ENCODE results near the gene TMEM184A. TPM values are rescaled to one million over a fixed set of nuclear protein-coding genes. Genes with fewer than 3 reads are reported as not detected.

Gene TMEM184A
- total and polyA plus RNA-seq, 2 experiments from 2014 or later = 14.5 to 24.7 TPM

DNA sequence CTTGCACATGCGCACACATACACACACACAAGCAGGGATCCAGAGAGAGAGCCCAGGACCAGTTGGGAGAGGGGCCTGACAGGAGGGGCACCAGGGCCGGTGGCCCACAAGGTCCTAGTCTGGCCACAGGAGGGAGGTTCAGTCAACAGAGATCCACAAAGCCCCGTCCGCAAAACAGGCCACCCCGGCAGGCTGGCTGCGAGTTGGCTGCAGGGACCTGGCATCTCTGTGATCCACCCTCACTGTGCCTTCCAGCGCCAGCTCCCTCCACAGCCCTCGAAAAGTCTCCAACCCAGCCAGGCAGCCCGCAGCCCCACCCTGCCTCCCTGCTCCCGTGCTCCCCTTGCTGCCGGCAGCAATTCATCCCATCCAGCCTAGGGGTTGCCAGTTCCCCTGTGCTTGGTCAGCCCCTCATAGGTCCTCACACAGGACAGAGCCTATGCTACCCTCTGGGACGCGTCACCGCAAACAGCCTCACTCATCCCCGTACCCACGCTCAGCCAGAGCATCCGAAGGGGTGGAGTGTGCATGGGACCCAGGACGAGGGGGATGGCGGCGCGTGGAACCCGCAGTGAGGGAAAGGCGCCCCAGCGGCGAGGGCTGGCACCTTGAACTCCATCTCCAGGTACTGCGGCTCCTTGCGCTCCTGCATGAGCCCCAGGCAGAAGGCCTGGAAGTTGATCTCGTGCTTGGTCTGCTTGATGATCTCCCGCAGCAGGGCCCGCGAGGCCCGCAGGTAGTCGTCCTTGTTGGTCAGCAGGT, 59.3 kb downstream of the TMEM184A start:
- WGBS (ENCODE audit: low lambda C conversion rate, missing lambda C conversion rate) = 98% methylated on average over 33 of the region's 33 CpGs
- no peak overlapping the region for H3K4me3 ChIP-seq
- no peaks in the 10 kb centered on the region for H3K36me3 ChIP-seq (replicated peaks; ENCODE audit: insufficient read depth, low read depth)
- no peaks in the 10 kb centered on the region for H3K9me2 ChIP-seq (replicated peaks; ENCODE audit: insufficient read depth)
- H2AFZ ChIP-seq = no peak overlapping the region
- no peaks in the 10 kb centered on the region for H3K27me3 ChIP-seq
- no peak overlapping the region for H3K27ac ChIP-seq
- peaks cover 11% of the 10 kb centered on the region for H3K79me2 ChIP-seq
- DNase-seq (ENCODE audit: low spot score) = no peak
- H3K4me1 ChIP-seq (ENCODE audit: insufficient read depth) = no peaks in the 10 kb centered on the region
- no peaks in the 10 kb centered on the region for H4K20me1 ChIP-seq (ENCODE audit: insufficient read depth, poor library complexity, severe bottlenecking)
- H3K4me2 ChIP-seq = no peak overlapping the region
- no peaks in the 10 kb centered on the region for H3K9me3 ChIP-seq (ENCODE audit: low read depth)
- no peak for TF ChIP-seq EZH2phosphoT487 (IDR thresholded peaks at IDR 0.05; ENCODE audit: low read depth, severe bottlenecking, unreplicated experiment)
- TF ChIP-seq EZH2 (IDR thresholded peaks at IDR 0.05; ENCODE audit: borderline replicate concordance) = no peak
- TF ChIP-seq, protein P1, sequence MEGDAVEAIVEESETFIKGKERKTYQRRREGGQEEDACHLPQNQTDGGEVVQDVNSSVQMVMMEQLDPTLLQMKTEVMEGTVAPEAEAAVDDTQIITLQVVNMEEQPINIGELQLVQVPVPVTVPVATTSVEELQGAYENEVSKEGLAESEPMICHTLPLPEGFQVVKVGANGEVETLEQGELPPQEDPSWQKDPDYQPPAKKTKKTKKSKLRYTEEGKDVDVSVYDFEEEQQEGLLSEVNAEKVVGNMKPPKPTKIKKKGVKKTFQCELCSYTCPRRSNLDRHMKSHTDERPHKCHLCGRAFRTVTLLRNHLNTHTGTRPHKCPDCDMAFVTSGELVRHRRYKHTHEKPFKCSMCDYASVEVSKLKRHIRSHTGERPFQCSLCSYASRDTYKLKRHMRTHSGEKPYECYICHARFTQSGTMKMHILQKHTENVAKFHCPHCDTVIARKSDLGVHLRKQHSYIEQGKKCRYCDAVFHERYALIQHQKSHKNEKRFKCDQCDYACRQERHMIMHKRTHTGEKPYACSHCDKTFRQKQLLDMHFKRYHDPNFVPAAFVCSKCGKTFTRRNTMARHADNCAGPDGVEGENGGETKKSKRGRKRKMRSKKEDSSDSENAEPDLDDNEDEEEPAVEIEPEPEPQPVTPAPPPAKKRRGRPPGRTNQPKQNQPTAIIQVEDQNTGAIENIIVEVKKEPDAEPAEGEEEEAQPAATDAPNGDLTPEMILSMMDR (IDR thresholded peaks at IDR 0.05; ENCODE audit: poor library complexity) = no peak

DNA sequence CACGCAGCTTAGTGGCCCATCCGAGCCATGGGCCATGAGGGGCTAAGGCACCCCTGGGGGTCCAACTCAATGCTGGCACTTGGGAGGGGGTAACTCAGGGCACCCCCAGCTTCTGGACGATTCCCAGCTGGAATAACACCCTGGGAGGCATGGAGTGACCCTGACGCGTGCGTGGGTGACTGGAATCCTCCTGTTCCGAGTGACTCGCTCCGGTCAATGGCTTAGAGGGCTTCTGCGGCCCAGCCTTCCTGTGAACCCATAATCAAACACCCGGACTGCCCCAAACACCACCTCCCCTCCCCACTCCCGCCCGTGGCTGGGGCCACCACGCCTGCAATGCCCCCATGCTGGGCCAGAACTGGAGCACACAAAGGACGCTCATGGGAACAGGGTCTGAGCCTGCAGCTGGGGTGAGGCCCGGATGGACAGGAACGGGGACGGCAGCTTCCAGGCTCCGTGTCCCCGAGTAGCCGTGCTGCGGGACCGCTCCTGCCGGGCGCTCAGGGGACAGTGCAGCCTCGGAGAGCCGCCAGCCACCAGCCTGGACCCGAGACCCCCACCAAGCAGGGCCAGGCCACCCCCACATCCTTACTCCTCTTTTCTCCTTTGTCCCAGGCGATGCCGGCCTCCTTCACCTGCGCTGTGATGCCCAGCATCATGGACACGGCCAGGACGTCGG, 60.3 kb downstream of the TMEM184A start:
- no peak for TF ChIP-seq EZH2 (IDR thresholded peaks at IDR 0.05; ENCODE audit: borderline replicate concordance)
- TF ChIP-seq, protein P1 (IDR thresholded peaks at IDR 0.05; ENCODE audit: poor library complexity) = no peak
- no peak for TF ChIP-seq EZH2phosphoT487 (IDR thresholded peaks at IDR 0.05; ENCODE audit: low read depth, severe bottlenecking, unreplicated experiment)
- Histone ChIP-seq H3K4me3 (no peak overlapping the region), H3K79me2 (peaks cover under 1% of the 10 kb centered on the region), H3K27me3 (no peaks in the 10 kb centered on the region), H3K4me1 (ENCODE audit: insufficient read depth) (no peaks in the 10 kb centered on the region), H3K4me2 (no peak overlapping the region), H2AFZ (no peak overlapping the region), H4K20me1 (ENCODE audit: insufficient read depth, poor library complexity, severe bottlenecking) (no peaks in the 10 kb centered on the region), H3K27ac (no peak overlapping the region), H3K36me3 (replicated peaks; ENCODE audit: insufficient read depth, low read depth) (no peaks in the 10 kb centered on the region), H3K9me3 (ENCODE audit: low read depth) (no peaks in the 10 kb centered on the region), H3K9me2 (replicated peaks; ENCODE audit: insufficient read depth) (no peaks in the 10 kb centered on the region)
- no peak for DNase-seq (ENCODE audit: low spot score)
- WGBS (ENCODE audit: low lambda C conversion rate, missing lambda C conversion rate) = 99% methylated on average over 29 of the region's 34 CpGs

DNA sequence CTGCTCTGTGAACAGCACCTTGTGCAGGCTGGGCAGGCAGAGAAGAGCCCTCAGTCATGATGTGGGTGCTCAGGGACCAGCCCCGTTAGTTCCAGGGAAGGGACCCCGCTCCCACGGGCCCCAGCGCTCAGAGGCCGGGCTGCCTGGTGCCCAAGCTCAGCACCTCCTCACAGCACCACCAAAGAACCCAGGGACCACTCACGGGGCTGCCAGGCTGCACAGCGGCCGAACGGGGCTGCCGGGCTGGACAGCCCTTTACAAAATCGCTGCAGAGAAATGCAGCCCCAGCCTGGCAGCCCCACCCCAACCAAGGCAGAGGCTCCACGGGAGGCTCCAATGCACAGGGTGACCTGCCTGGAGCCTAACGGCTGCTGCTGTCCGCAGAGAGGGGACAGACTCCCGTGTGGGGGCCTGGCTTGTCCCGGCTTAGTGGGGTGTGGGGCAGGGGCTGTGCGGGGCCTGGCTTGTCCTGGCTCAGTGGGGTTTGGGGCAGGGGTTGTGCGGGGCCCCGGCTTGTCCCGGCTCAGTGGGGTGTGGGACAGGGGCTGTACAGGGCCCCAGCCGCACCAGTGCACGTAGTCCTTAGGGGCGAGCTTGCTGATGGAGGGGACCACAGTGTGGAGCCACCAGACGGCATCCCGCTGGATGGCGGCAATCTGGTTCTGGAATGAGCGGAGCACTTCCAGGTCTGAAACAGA, 61.0 kb downstream of the TMEM184A start:
- no peaks in the 10 kb centered on the region for H3K36me3 ChIP-seq (replicated peaks; ENCODE audit: insufficient read depth, low read depth)
- DNase-seq (ENCODE audit: low spot score) = no peak

More for the DNA sequence above, 61.0 kb downstream of the TMEM184A start:
- H3K4me3 ChIP-seq = no peak overlapping the region
- H3K27me3 ChIP-seq = no peaks in the 10 kb centered on the region
- H3K4me2 ChIP-seq = no peak overlapping the region
- no peaks in the 10 kb centered on the region for H3K9me3 ChIP-seq (ENCODE audit: low read depth)
- no peaks in the 10 kb centered on the region for H3K79me2 ChIP-seq
- H2AFZ ChIP-seq = no peak overlapping the region
- H3K4me1 ChIP-seq (ENCODE audit: insufficient read depth) = no peaks in the 10 kb centered on the region
- no peak for TF ChIP-seq EZH2phosphoT487 (IDR thresholded peaks at IDR 0.05; ENCODE audit: low read depth, severe bottlenecking, unreplicated experiment)
- no peak for TF ChIP-seq EZH2 (IDR thresholded peaks at IDR 0.05; ENCODE audit: borderline replicate concordance)
- TF ChIP-seq, protein P1 (IDR thresholded peaks at IDR 0.05; ENCODE audit: poor library complexity) = no peak
- no peak overlapping the region for H3K27ac ChIP-seq
- H3K9me2 ChIP-seq (replicated peaks; ENCODE audit: insufficient read depth) = no peaks in the 10 kb centered on the region
- no peaks in the 10 kb centered on the region for H4K20me1 ChIP-seq (ENCODE audit: insufficient read depth, poor library complexity, severe bottlenecking)
- 98% methylated on average over 15 of the region's 27 CpGs for WGBS (ENCODE audit: low lambda C conversion rate, missing lambda C conversion rate)

Data from hepatocyte (in vitro differentiated cells).